Measurements from ENCODE around the gene SLC25A12.

- TF ChIP-seq POLR2AphosphoS5 (IDR thresholded peaks at IDR 0.05; ENCODE audit: low read depth, low read length) (no peak), CHD2 (IDR thresholded peaks at IDR 0.05; ENCODE audit: low read length, partially characterized antibody) (no peak), GATA2 (CRISPR knock-in tag; IDR thresholded peaks at IDR 0.05) (no peak), CTCF (IDR thresholded peaks at IDR 0.05) (no peak), REST (IDR thresholded peaks at IDR 0.05; ENCODE audit: low read depth, low read length) (no peak)
Observed at GRCh38 chr2:171919453-171919852, 25.4 kb upstream of the SLC25A12 start.
